Gastroesophageal sphincter (tissue), 4 donors: ENCODE measurements around the gene SPACDR. TPM values are rescaled to one million over a fixed set of nuclear protein-coding genes. Genes with fewer than 3 reads are reported as not detected.
A peak's percentile ranks its signal among the peaks of the same experiment; 100 is the strongest.

Source experiments
- ATAC-seq: fragments of 150-250 bp; one replicate; pipeline ENCODE4 v1.9.1; 2016; ENCODE audit warnings: mild to moderate bottlenecking, moderate library complexity
- H3K27ac ChIP-seq, 4 donors: fragments of 200-600 bp; sonication (generic) in 3 of 4; 1 replicate in 3 of 4; 2 replicates in 1 of 4; pipeline ENCODE4 v1.5.1; 2016 to 2019
- H3K27me3 ChIP-seq: fragments of 200-600 bp; sonication (generic); one replicate; pipeline ENCODE4 v1.5.1; 2019
- H3K36me3 ChIP-seq, 2 donors: fragments of 200-600 bp; sonication (generic); one replicate each; pipeline ENCODE4 v1.5.1; 2019; ENCODE audit warnings: control low read depth in 1 of 2
- H3K4me1 ChIP-seq, 3 donors: fragments of 200-600 bp; sonication (generic); 1 replicate in 2 of 3; 2 replicates in 1 of 3; pipeline ENCODE4 v1.5.1; 2016 to 2019; ENCODE audit warnings: control low read depth in 2 of 3
- H3K4me3 ChIP-seq, 2 donors: fragments of 200-600 bp; sonication (generic); one replicate each; pipeline ENCODE4 v1.5.1; 2019; ENCODE audit warnings: mild to moderate bottlenecking in 1 of 2, moderate library complexity in 1 of 2
- H3K9me3 ChIP-seq, 3 donors: fragments of 200-600 bp; sonication (generic); one replicate each; pipeline ENCODE4 v1.5.1; 2017 to 2019; ENCODE audit warnings: control low read depth in 2 of 3
- CTCF ChIP-seq, 4 experiments: fragments of 200-600 bp in 2 of 4; fragments of 450-650 bp in 2 of 4; sonication (generic) in 1 of 4; IDR thresholded peaks; one replicate each; pipeline ENCODE4 v1.5.1; 2017 to 2019; ENCODE audit warnings: antibody characterized with exemption in 4 of 4, mild to moderate bottlenecking in 2 of 4, moderate library complexity in 2 of 4
- EP300 ChIP-seq: sonication (generic); formaldehyde crosslinking; IDR thresholded peaks from one replicate; pipeline ENCODE4 v1.6.1; 2017; ENCODE audit warnings: antibody characterized with exemption, mild to moderate bottlenecking
- POLR2A ChIP-seq, 2 donors: fragments of 450-650 bp; IDR thresholded peaks; one replicate each; pipeline ENCODE4 v1.6.1; 2017; ENCODE audit warnings: antibody characterized with exemption in 2 of 2, mild to moderate bottlenecking in 2 of 2, moderate library complexity in 1 of 2
- POLR2AphosphoS5 ChIP-seq: sonication (generic); formaldehyde crosslinking; IDR thresholded peaks from one replicate; pipeline ENCODE4 v1.6.1; 2017; ENCODE audit warnings: antibody characterized with exemption
- WGBS, 2 donors: methylation state at CpG; one replicate each; pipeline ENCODE4 v1.1.5; 2018; ENCODE audit warnings: low coverage in 1 of 2; 5-methylcytosine and 5-hydroxymethylcytosine counted together
- total RNA-seq, 4 donors: library from RNA; depleted of rRNA; stranded (reverse); fragments of >200 nt; gene quantifications; one replicate each; pipeline ENCODE4 v1.1.0, GENCODE V29; 2016

Gene SPACDR
- total RNA-seq, 4 donors from 2014 or later: 0.67 TPM; not detected in 3

GRCh38 chr7:100407285-100408180 is 56.5 kb downstream of the SPACDR start:
- 25 to 34% methylated on average over 5 to 10 of the region's 12 CpGs for WGBS, 2 donors

GRCh38 chr7:100406767-100407166 is 57.3 kb downstream of the SPACDR start:
- Histone ChIP-seq H3K9me3 (no peaks in the 10 kb centered on the region), H3K27ac (no peak overlapping the region), H3K4me3 (no peak overlapping the region), H3K36me3 (peaks cover 0 to 12% of the 10 kb centered on the region in 2 donors), H3K27me3 (no peaks in the 10 kb centered on the region), H3K4me1 (no peaks in the 10 kb centered on the region)
- no peak for TF ChIP-seq POLR2A (IDR thresholded peaks at IDR 0.05)
- TF ChIP-seq EP300: no peak
- TF ChIP-seq POLR2AphosphoS5: no peak
- WGBS, 2 donors: 46 to 65% methylated on average over 5 to 6 of the region's 6 CpGs
- ATAC-seq: no peak

More at GRCh38 chr7:100407285-100408180, 56.5 kb downstream of the SPACDR start:
- Histone ChIP-seq H3K27ac (no peak overlapping the region), H3K4me1 (no peaks in the 10 kb centered on the region), H3K36me3 (peaks cover 0 to 9% of the 10 kb centered on the region in 2 donors), H3K27me3 (no peaks in the 10 kb centered on the region), H3K4me3 (no peak overlapping the region), H3K9me3 (no peaks in the 10 kb centered on the region)
- peak; percentile 82 for ATAC-seq
- TF ChIP-seq CTCF (IDR thresholded peaks at IDR 0.05): peak; percentile 33 to 60 (median 52)
- no peak for TF ChIP-seq POLR2A (IDR thresholded peaks at IDR 0.05)

Other genes starting within 250 kb of the SPACDR start
- gene PVRIG, start 244.3 kb downstream of the SPACDR start, total RNA-seq: under 1 TPM in 1 of 4 donors, not detected in 3; 0.27 TPM
- gene SPDYE3, start 156.6 kb downstream of the SPACDR start, total RNA-seq: not detected
- 10 to 100 TPM; 11.8 to 61.8 (median 24.2) TPM for gene PILRB, start 106.1 kb downstream of the SPACDR start, total RNA-seq
- 10 to 100 TPM in 1 of 4 donors, 1 to 10 TPM in 3; 2.5 to 10.7 (median 4.7) TPM for gene PILRA, start 90.8 kb downstream of the SPACDR start, total RNA-seq
- gene ZCWPW1, start 35.6 kb downstream of the SPACDR start, total RNA-seq: 1 to 10 TPM; 4.9 to 8.2 (median 5.8) TPM
- gene MEPCE, start 34.4 kb downstream of the SPACDR start, total RNA-seq: 10 to 100 TPM; 27.9 to 34.2 (median 30.8) TPM
- 10 to 100 TPM; 19.9 to 26.3 (median 20.7) TPM for gene PPP1R35, start 27.8 kb downstream of the SPACDR start, total RNA-seq
- gene TSC22D4, start 15.0 kb upstream of the SPACDR start, total RNA-seq: 10 to 100 TPM; 20.2 to 38.1 (median 26.1) TPM
- 1 to 10 TPM in 3 of 4 donors, under 1 TPM in 1; 0.94 to 3.1 (median 1.8) TPM for gene NYAP1, start 19.7 kb upstream of the SPACDR start, total RNA-seq
- 10 to 100 TPM; 26.0 to 60.1 (median 36.6) TPM for gene AGFG2, start 74.9 kb upstream of the SPACDR start, total RNA-seq
- 1 to 10 TPM in 1 of 4 donors, not detected in 3; 5.6 TPM for gene SAP25, start 109.6 kb upstream of the SPACDR start, total RNA-seq
- gene LRCH4, start 121.9 kb upstream of the SPACDR start, total RNA-seq: 10 to 100 TPM; 16.1 to 53.2 (median 50.0) TPM
- 1 to 10 TPM in 2 of 4 donors, not detected in 2; 1.8 to 1.9 TPM for gene FBXO24, start 122.1 kb upstream of the SPACDR start, total RNA-seq
- 10 to 100 TPM in 3 of 4 donors, 1 to 10 TPM in 1; 6.8 to 42.5 (median 16.6) TPM for gene PCOLCE, start 138.1 kb upstream of the SPACDR start, total RNA-seq
- 10 to 100 TPM in 3 of 4 donors, 1 to 10 TPM in 1; 6.2 to 13.4 (median 11.6) TPM for gene MOSPD3, start 148.3 kb upstream of the SPACDR start, total RNA-seq
- 1 to 10 TPM in 1 of 4 donors, not detected in 3; 1.6 TPM for gene TFR2, start 177.3 kb upstream of the SPACDR start, total RNA-seq
- 1 to 10 TPM in 1 of 4 donors, not detected in 3; 2.2 TPM for gene ACTL6B, start 192.2 kb upstream of the SPACDR start, total RNA-seq
- gene GNB2, start 209.5 kb upstream of the SPACDR start, total RNA-seq: 100 to 1,000 TPM; 124 to 217 (median 162) TPM
- 10 to 100 TPM; 20.4 to 43.3 (median 31.0) TPM for gene GIGYF1, start 230.0 kb upstream of the SPACDR start, total RNA-seq
- 10 to 100 TPM; 31.4 to 40.6 (median 33.2) TPM for gene POP7, start 241.9 kb upstream of the SPACDR start, total RNA-seq